Measurements from ENCODE around the gene C18orf32.

- TF ChIP-seq, protein P1, sequence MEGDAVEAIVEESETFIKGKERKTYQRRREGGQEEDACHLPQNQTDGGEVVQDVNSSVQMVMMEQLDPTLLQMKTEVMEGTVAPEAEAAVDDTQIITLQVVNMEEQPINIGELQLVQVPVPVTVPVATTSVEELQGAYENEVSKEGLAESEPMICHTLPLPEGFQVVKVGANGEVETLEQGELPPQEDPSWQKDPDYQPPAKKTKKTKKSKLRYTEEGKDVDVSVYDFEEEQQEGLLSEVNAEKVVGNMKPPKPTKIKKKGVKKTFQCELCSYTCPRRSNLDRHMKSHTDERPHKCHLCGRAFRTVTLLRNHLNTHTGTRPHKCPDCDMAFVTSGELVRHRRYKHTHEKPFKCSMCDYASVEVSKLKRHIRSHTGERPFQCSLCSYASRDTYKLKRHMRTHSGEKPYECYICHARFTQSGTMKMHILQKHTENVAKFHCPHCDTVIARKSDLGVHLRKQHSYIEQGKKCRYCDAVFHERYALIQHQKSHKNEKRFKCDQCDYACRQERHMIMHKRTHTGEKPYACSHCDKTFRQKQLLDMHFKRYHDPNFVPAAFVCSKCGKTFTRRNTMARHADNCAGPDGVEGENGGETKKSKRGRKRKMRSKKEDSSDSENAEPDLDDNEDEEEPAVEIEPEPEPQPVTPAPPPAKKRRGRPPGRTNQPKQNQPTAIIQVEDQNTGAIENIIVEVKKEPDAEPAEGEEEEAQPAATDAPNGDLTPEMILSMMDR (IDR thresholded peaks at IDR 0.05) = no peak
- TF ChIP-seq POLR2AphosphoS5 (IDR thresholded peaks at IDR 0.05) = no peak
- TF ChIP-seq POLR2A (IDR thresholded peaks at IDR 0.05) = no peak
- TF ChIP-seq EP300 (IDR thresholded peaks at IDR 0.05; ENCODE audit: low read depth) = no peak
Measured at GRCh38 chr18:49486606-49486952, 455 bp downstream of the C18orf32 start.

All from transverse colon (tissue), 4 donors.